H1 (cell line): Measurements from ENCODE around the gene GRIA1. TPM values are rescaled to one million over a fixed set of nuclear protein-coding genes. Genes with fewer than 3 reads are reported as not detected.

Source experiments
- CTCF ChIA-PET: fragments of 300-600 bp; sonication (Branson Sonifier 250); formaldehyde crosslinking; loops from one replicate; lab custom pipeline; 2021; ENCODE audit not compliant: partially characterized antibody; lab: Charles Lee
- POLR2A ChIA-PET: fragments of 300-600 bp; sonication (Branson Sonifier 250); formaldehyde crosslinking; loops from one replicate; lab custom pipeline; 2021; ENCODE audit warnings: inconsistent platforms; ENCODE audit not compliant: partially characterized antibody; lab: Charles Lee
- DNase-seq, 2 experiments: peaks; one replicate each; pipeline versions ENCODE4 v3.0.0 to v3.0.0-alpha.2; 2010 to 2022; ENCODE audit warnings: low spot score in 2 of 2, low read depth in 1 of 2, mixed read lengths in 1 of 2
- FAIRE-seq: peaks from 2 replicates; lab custom pipeline; 2011; peaks lifted over from hg19 to GRCh38; lab: Jason Lieb, UNC
- H2AFZ ChIP-seq: 2 replicates; pipeline ENCODE4 v1.8.1; 2012; ENCODE audit warnings: low read length, inconsistent platforms
- H2AK5ac ChIP-seq: 2 replicates; pipeline ENCODE4 v1.6.1; 2013; ENCODE audit warnings: low read depth, low read length
- H2BK120ac ChIP-seq: replicated peaks from 2 replicates; pipeline ENCODE3; 2013; ENCODE audit warnings: low read depth, low read length, inconsistent platforms
- H2BK12ac ChIP-seq: 2 replicates; pipeline ENCODE4 v1.6.1; 2013; ENCODE audit warnings: low read depth, low read length
- H2BK15ac ChIP-seq: 2 replicates; pipeline ENCODE4 v1.6.1; 2013; ENCODE audit warnings: low read length
- H2BK20ac ChIP-seq: 2 replicates; pipeline ENCODE4 v1.6.1; 2013; ENCODE audit warnings: low read length
- H2BK5ac ChIP-seq: 2 replicates; pipeline ENCODE4 v1.6.1; 2013; ENCODE audit warnings: low read depth, low read length
- H3K14ac ChIP-seq: 2 replicates; pipeline ENCODE4 v1.6.1; 2013; ENCODE audit warnings: inconsistent platforms; ENCODE audit not compliant: insufficient read length
- H3K18ac ChIP-seq: 2 replicates; pipeline ENCODE4 v1.6.1; 2013; ENCODE audit warnings: low read length; ENCODE audit errors: extremely low read depth
- H3K23ac ChIP-seq: 2 replicates; pipeline ENCODE4 v1.6.1; 2013; ENCODE audit warnings: inconsistent platforms; ENCODE audit not compliant: insufficient read length
- H3K23me2 ChIP-seq: 2 replicates; pipeline ENCODE4 v1.6.1; 2013; ENCODE audit warnings: low read depth, low read length
- H3K27ac ChIP-seq: 2 replicates; pipeline ENCODE4 v1.6.1; 2011; ENCODE audit warnings: low read depth, low read length, inconsistent platforms
- H3K27me3 ChIP-seq, 4 experiments: replicated peaks in 1 of 4; 1 replicate in 1 of 4; 2 replicates in 3 of 4; pipeline versions ENCODE4 v1.6.1 to v1.8.1; 2011 to 2013; ENCODE audit warnings: low read length in 3 of 4, mild to moderate bottlenecking in 3 of 4, inconsistent platforms in 2 of 4, mixed read lengths in 2 of 4, moderate library complexity in 1 of 4; ENCODE audit not compliant: control insufficient read depth in 3 of 4, insufficient read depth in 3 of 4; ENCODE audit errors: extremely low read depth in 1 of 4
- H3K36me3 ChIP-seq, 4 experiments: 2 replicates each; pipeline versions ENCODE4 v1.6.1 to v1.8.1; 2011 to 2013; ENCODE audit warnings: mild to moderate bottlenecking in 4 of 4, low read length in 3 of 4, moderate library complexity in 2 of 4, control low read depth in 1 of 4, inconsistent platforms in 1 of 4; ENCODE audit not compliant: insufficient read depth in 4 of 4, control insufficient read depth in 2 of 4
- H3K4ac ChIP-seq: replicated peaks from 2 replicates; pipeline ENCODE3; 2013; ENCODE audit warnings: low read length, low read depth, mixed read lengths, inconsistent platforms; ENCODE audit not compliant: insufficient read length
- H3K4me1 ChIP-seq, 4 experiments: replicated peaks in 1 of 4; 1 replicate in 1 of 4; 2 replicates in 3 of 4; pipeline versions ENCODE4 v1.6.1 to v1.8.1; 2011 to 2013; ENCODE audit warnings: low read length in 3 of 4, inconsistent platforms in 2 of 4, mixed read lengths in 1 of 4; ENCODE audit not compliant: insufficient read depth in 4 of 4, control insufficient read depth in 3 of 4
- H3K4me2 ChIP-seq, 2 experiments: 2 replicates each; pipeline versions ENCODE4 v1.6.1 to v1.8.1; 2011 to 2013; ENCODE audit warnings: low read depth in 2 of 2, low read length in 2 of 2, control low read depth in 1 of 2, inconsistent platforms in 1 of 2, mild to moderate bottlenecking in 1 of 2; ENCODE audit not compliant: insufficient read depth in 1 of 2
- H3K4me3 ChIP-seq, 4 experiments: fragments of 200-600, 300-600 bp in 1 of 4; sonication (generic), shearing (Covaris generic), sonication (Bioruptor Twin) in 1 of 4; 2 replicates each; pipeline versions ENCODE4 v1.5.1 to v1.8.1; 2011 to 2016; ENCODE audit warnings: low read length in 4 of 4, low read depth in 3 of 4, control low read depth in 2 of 4, inconsistent platforms in 2 of 4, mild to moderate bottlenecking in 2 of 4, mixed read lengths in 1 of 4, moderate library complexity in 1 of 4; ENCODE audit not compliant: insufficient read depth in 2 of 4; ENCODE audit errors: extremely low read depth in 1 of 4
- H3K56ac ChIP-seq: replicated peaks from 2 replicates; pipeline ENCODE3; 2013; ENCODE audit warnings: low read depth, mild to moderate bottlenecking, mixed read lengths, low read length, inconsistent platforms; ENCODE audit not compliant: insufficient read length
- H3K79me1 ChIP-seq: 2 replicates; pipeline ENCODE4 v1.6.1; 2013; ENCODE audit warnings: low read depth, low read length, control low read depth
- H3K79me2 ChIP-seq, 2 experiments: 2 replicates each; pipeline versions ENCODE4 v1.6.1 to v1.8.1; 2012 to 2013; ENCODE audit warnings: low read length in 2 of 2, mild to moderate bottlenecking in 2 of 2, inconsistent platforms in 1 of 2; ENCODE audit not compliant: insufficient read depth in 2 of 2, control insufficient read depth in 1 of 2
- H3K9ac ChIP-seq, 4 experiments: replicated peaks in 1 of 4; 1 replicate in 1 of 4; 2 replicates in 3 of 4; pipeline versions ENCODE4 v1.6.1 to v1.8.1; 2011 to 2013; ENCODE audit warnings: low read depth in 3 of 4, low read length in 3 of 4, control low read depth in 2 of 4, mild to moderate bottlenecking in 2 of 4, moderate library complexity in 2 of 4, inconsistent platforms in 1 of 4; ENCODE audit errors: extremely low read depth in 1 of 4
- H3K9me3 ChIP-seq, 2 experiments: 2 replicates each; pipeline versions ENCODE4 v1.6.1 to v1.8.1; 2012 to 2013; ENCODE audit warnings: mild to moderate bottlenecking in 2 of 2, moderate library complexity in 2 of 2, control low read depth in 1 of 2, inconsistent platforms in 1 of 2, low read depth in 1 of 2, low read length in 1 of 2, mixed read lengths in 1 of 2; ENCODE audit not compliant: insufficient read depth in 2 of 2
- H4K20me1 ChIP-seq, 2 experiments: replicated peaks in 1 of 2; 2 replicates each; pipeline versions ENCODE3 to v1.8.1; 2011 to 2013; ENCODE audit warnings: inconsistent platforms in 2 of 2, low read length in 2 of 2, mild to moderate bottlenecking in 1 of 2; ENCODE audit not compliant: insufficient read depth in 2 of 2, control insufficient read depth in 1 of 2
- H4K5ac ChIP-seq: 2 replicates; pipeline ENCODE4 v1.6.1; 2013; ENCODE audit warnings: low read length, low read depth, mixed read lengths, inconsistent platforms; ENCODE audit not compliant: insufficient read length
- H4K8ac ChIP-seq: 2 replicates; pipeline ENCODE4 v1.8.0; 2013; ENCODE audit warnings: mild to moderate bottlenecking, moderate library complexity, low read length, inconsistent platforms; ENCODE audit not compliant: insufficient read depth; ENCODE audit errors: extremely low read depth
- H4K91ac ChIP-seq: replicated peaks from 2 replicates; pipeline ENCODE3; 2013; ENCODE audit warnings: low read length, mixed read lengths, inconsistent platforms; ENCODE audit not compliant: insufficient read length
- BACH1 ChIP-seq: IDR thresholded peaks from 2 replicates; pipeline ENCODE4 v1.6.1; 2012; ENCODE audit warnings: low read length, improper control_type of control experiment
- CREB1 ChIP-seq: IDR thresholded peaks from 2 replicates; pipeline ENCODE4 v1.6.1; 2012; ENCODE audit warnings: inconsistent platforms
- KDM1A ChIP-seq: fragments of 200-600, 300-600 bp; sonication (generic); IDR thresholded peaks from 2 replicates; pipeline ENCODE4 v1.7.1; 2016; ENCODE audit warnings: mild to moderate bottlenecking, low read length, borderline replicate concordance
- PHF8 ChIP-seq: fragments of 200-600 bp; sonication (generic); conservative IDR thresholded peaks from 2 replicates; pipeline ENCODE4 v1.7.1; 2012; ENCODE audit warnings: low read depth, mild to moderate bottlenecking, inconsistent platforms, low read length, moderate library complexity
- RXRA ChIP-seq: IDR thresholded peaks from 2 replicates; pipeline ENCODE4 v1.6.1; 2011; ENCODE audit warnings: low read depth, mild to moderate bottlenecking, low read length, moderate library complexity; ENCODE audit not compliant: insufficient read depth
- SRF ChIP-seq: IDR thresholded peaks from 2 replicates; pipeline ENCODE4 v1.6.1; 2011; ENCODE audit warnings: mild to moderate bottlenecking, low read depth, low read length, moderate library complexity
- WGBS, 2 experiments: shearing (Covaris generic) in 1 of 2; methylation state at CpG; one replicate each; pipeline versions ENCODE4 v1.1.6 to v1.1.7; 2013 to 2015; ENCODE audit warnings: low lambda C conversion rate in 2 of 2, mixed read lengths in 2 of 2, inconsistent platforms in 1 of 2, low coverage in 1 of 2, missing lambda C conversion rate in 1 of 2; ENCODE audit not compliant: insufficient replicate concordance in 2 of 2, insufficient coverage in 1 of 2, insufficient read length in 1 of 2; ENCODE audit errors: extremely low coverage in 1 of 2, missing lambda C conversion rate in 1 of 2; 5-methylcytosine and 5-hydroxymethylcytosine counted together
- polyA plus RNA-seq, 7 experiments: library from polyadenylated mRNA; depleted of rRNA in 3 of 7; stranded (reverse) in 5 of 7; unstranded in 2 of 7; fragments of >200 nt in 5 of 7; fragments of 200-250 nt in 2 of 7; gene quantifications; 1 replicate in 5 of 7; 2 replicates in 1 of 7; 4 replicates in 1 of 7; pipeline versions ENCODE4 v1.2.1 to v1.2.3, GENCODE V29; 2011 to 2013; ENCODE audit warnings: missing spikeins in 2 of 7, mixed read lengths in 2 of 7
- total RNA-seq: library from RNA; stranded (reverse); fragmentation: NEBNext Ultra II Directional; extraction: Animal tissue kit (Norgen Biotek cat#: 25700); gene quantifications from 2 replicates; pipeline ENCODE4 v1.2.1, GENCODE V29; 2021

GRIA1 gene
- total and polyA plus RNA-seq, 2 of the 8 experiments (the other 6 are each of a cell fraction or from before 2014, with no cell fraction given) = 0.97 to 2.5 TPM

- POLR2A ChIA-PET = interaction anchor here (0.6 kb wide), 1 partner anchor 374 kb away, joined by 5 read pairs; no protein-coding TSS in a partner anchor
- Histone ChIP-seq H3K36me3 (no peaks in the 10 kb centered on the region), H3K9ac (no peak overlapping the region), H4K8ac (no peak overlapping the region), H2BK15ac (no peak overlapping the region), H3K79me1 (no peaks in the 10 kb centered on the region), H2BK120ac (no peak overlapping the region), H4K91ac (no peak overlapping the region), H3K27me3 (no peaks in the 10 kb centered on the region), H4K20me1 (no peaks in the 10 kb centered on the region), H3K79me2 (no peaks in the 10 kb centered on the region), H2AFZ (no peak overlapping the region), H3K4me1 (no peaks in the 10 kb centered on the region), H3K4ac (no peak overlapping the region), H2BK20ac (no peak overlapping the region), H2AK5ac (no peak overlapping the region), H3K4me3 (no peak overlapping the region), H3K27ac (no peak overlapping the region), H3K18ac (no peak overlapping the region), H3K56ac (no peak overlapping the region), H2BK12ac (no peak overlapping the region), H2BK5ac (no peak overlapping the region), H3K23me2 (no peaks in the 10 kb centered on the region), H4K5ac (no peak overlapping the region), H3K14ac (no peak overlapping the region), H3K23ac (no peak overlapping the region), H3K4me2 (no peak overlapping the region), H3K9me3 (no peaks in the 10 kb centered on the region)
- FAIRE-seq (no peak), DNase-seq (no peak)
- TF ChIP-seq RXRA (no peak), BACH1 (no peak), CREB1 (no peak), SRF (no peak), KDM1A (no peak), PHF8 (no peak)
- 92% methylated on average over 2 of the region's 3 CpGs; no CpG with 5 or more reads in 1 of the 2 experiments for WGBS, 2 experiments
- CTCF ChIA-PET = interaction anchor here (0.6 to 0.9 kb wide), 2 partner anchors 68 to 125 kb away, joined by 3 read pairs; no protein-coding TSS in a partner anchor
Measured at GRCh38 chr5:153584960-153585359, 94.5 kb downstream of the GRIA1 start.
